IMR-90 (cell line): ENCODE data around the gene FXYD1.

Experiments used
- BHLHE40 ChIP-seq: fragments of 150-350 bp; IDR thresholded peaks from 2 replicates; pipeline ENCODE4 v1.6.1; 2016; ENCODE audit warnings: mild to moderate bottlenecking, low read depth, low read length
- CEBPB ChIP-seq: IDR thresholded peaks from 2 replicates; pipeline ENCODE4 v1.6.1; 2012; ENCODE audit warnings: low read depth, low read length, improper control_type of control experiment
- CTCF ChIP-seq: conservative IDR thresholded peaks from 2 replicates; pipeline ENCODE4 v1.5.1; 2012; ENCODE audit warnings: mild to moderate bottlenecking, low read depth, low read length, improper control_type of control experiment
- MXI1 ChIP-seq: IDR thresholded peaks from 2 replicates; pipeline ENCODE4 v1.6.1; 2012; ENCODE audit warnings: low read depth, mild to moderate bottlenecking, low read length, moderate library complexity, borderline replicate concordance
- POLR2A ChIP-seq: IDR thresholded peaks from 2 replicates; pipeline ENCODE4 v1.6.1; 2012; ENCODE audit warnings: mild to moderate bottlenecking, low read depth, low read length
- RAD21 ChIP-seq: IDR thresholded peaks from 2 replicates; pipeline ENCODE4 v1.6.1; 2012; ENCODE audit warnings: low read length, improper control_type of control experiment
- RCOR1 ChIP-seq: IDR thresholded peaks from 2 replicates; pipeline ENCODE4 v1.6.1; 2012; ENCODE audit warnings: mild to moderate bottlenecking, low read length, improper control_type of control experiment; ENCODE audit not compliant: insufficient replicate concordance
- RFX5 ChIP-seq: IDR thresholded peaks from 2 replicates; pipeline ENCODE4 v1.8.0; 2012; ENCODE audit warnings: low read depth, mild to moderate bottlenecking, low read length, moderate library complexity
- USF2 ChIP-seq: fragments of 150-350 bp; IDR thresholded peaks from 2 replicates; pipeline ENCODE4 v1.6.1; 2017; ENCODE audit warnings: mild to moderate bottlenecking, antibody characterized with exemption, low read length, low read depth
- TF ChIP-seq, protein P1 (sequence below): fragments of 150-350 bp; IDR thresholded peaks from 2 replicates; pipeline ENCODE4 v1.6.1; 2016; ENCODE audit warnings: low read depth, mild to moderate bottlenecking, low read length, moderate library complexity, borderline replicate concordance

DNA sequence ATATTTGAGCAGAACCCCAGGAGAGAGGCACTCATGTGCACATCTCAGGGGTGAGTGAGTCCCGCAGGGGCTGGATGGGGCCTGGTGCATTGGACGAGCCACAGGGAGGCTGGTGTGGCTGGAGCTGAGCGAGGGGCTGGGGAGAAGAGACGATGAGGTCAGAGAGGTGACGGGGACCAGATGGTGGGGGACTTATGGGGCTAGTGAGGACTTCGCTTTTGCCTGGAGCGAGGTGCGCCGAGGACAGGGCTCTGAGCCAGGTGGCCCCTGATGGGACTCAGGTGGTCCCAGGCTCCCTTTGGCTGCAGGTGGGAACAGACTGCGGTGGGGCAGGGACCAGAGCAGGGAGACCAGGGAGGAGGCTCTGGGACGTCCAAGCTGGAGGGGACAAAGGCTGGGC lies 29.9 kb upstream of the FXYD1 start:
- no peak for TF ChIP-seq CTCF
- TF ChIP-seq, protein P1, sequence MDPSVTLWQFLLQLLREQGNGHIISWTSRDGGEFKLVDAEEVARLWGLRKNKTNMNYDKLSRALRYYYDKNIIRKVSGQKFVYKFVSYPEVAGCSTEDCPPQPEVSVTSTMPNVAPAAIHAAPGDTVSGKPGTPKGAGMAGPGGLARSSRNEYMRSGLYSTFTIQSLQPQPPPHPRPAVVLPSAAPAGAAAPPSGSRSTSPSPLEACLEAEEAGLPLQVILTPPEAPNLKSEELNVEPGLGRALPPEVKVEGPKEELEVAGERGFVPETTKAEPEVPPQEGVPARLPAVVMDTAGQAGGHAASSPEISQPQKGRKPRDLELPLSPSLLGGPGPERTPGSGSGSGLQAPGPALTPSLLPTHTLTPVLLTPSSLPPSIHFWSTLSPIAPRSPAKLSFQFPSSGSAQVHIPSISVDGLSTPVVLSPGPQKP = no peak
- no peak for TF ChIP-seq POLR2A
- no peak for TF ChIP-seq BHLHE40
- no peak for TF ChIP-seq MXI1
- TF ChIP-seq RAD21 = no peak
- TF ChIP-seq RFX5 = no peak
- no peak for TF ChIP-seq RCOR1
- TF ChIP-seq CEBPB = no peak
- no peak for TF ChIP-seq USF2
